22Rv1 (cell line): ENCODE measurements around the gene USP24.

ENCODE experiments used
- CTCF ChIP-seq: fragments of 450-650 bp; IDR thresholded peaks from 2 replicates; pipeline ENCODE4 v1.5.1; 2017; ENCODE audit warnings: mild to moderate bottlenecking
- ZFX ChIP-seq: fragments of 450-650 bp; IDR thresholded peaks from 2 replicates; pipeline ENCODE4 v1.6.1; 2017; ENCODE audit warnings: antibody characterized with exemption, borderline replicate concordance

- TF ChIP-seq CTCF, result no peak
- no peak for TF ChIP-seq ZFX
Measured at GRCh38 chr1:55184859-55185258, 30.3 kb downstream of the USP24 start.
